Astrocyte (in vitro differentiated cells and primary cell): Measurements from ENCODE around the gene DENND6B. TPM values are rescaled to one million over a fixed set of nuclear protein-coding genes. Genes with fewer than 3 reads are reported as not detected.

Experiments used
- DNase-seq: peaks from one replicate; pipeline ENCODE4 v3.0.0-alpha.2; 2010; ENCODE audit warnings: low read depth
- FAIRE-seq: peaks from 2 replicates; lab custom pipeline; 2011; peaks lifted over from hg19 to GRCh38; lab: Jason Lieb, UNC
- H2AFZ ChIP-seq: 2 replicates; pipeline ENCODE4 v1.6.0; 2012; ENCODE audit warnings: low read depth, low read length, inconsistent platforms
- H3K27ac ChIP-seq: 2 replicates; pipeline ENCODE4 v1.5.1; 2011; ENCODE audit warnings: low read depth, low read length, inconsistent platforms
- H3K27me3 ChIP-seq: 2 replicates; pipeline ENCODE4 v1.6.0; 2011; ENCODE audit warnings: low read length, inconsistent platforms; ENCODE audit not compliant: insufficient read depth
- H3K36me3 ChIP-seq: 2 replicates; pipeline ENCODE4 v1.5.1; 2011; ENCODE audit warnings: low read length, inconsistent platforms; ENCODE audit not compliant: insufficient read depth
- H3K4me1 ChIP-seq: 2 replicates; pipeline ENCODE4 v1.5.1; 2011; ENCODE audit warnings: low read length, inconsistent platforms; ENCODE audit not compliant: insufficient read depth
- H3K4me2 ChIP-seq: 2 replicates; pipeline ENCODE4 v1.6.0; 2012; ENCODE audit warnings: low read length, inconsistent platforms
- H3K4me3 ChIP-seq: 2 replicates; pipeline ENCODE4 v1.5.1; 2011; ENCODE audit warnings: low read depth, mild to moderate bottlenecking, low read length, inconsistent platforms; ENCODE audit not compliant: insufficient read depth
- H3K79me2 ChIP-seq: 2 replicates; pipeline ENCODE4 v1.6.0; 2012; ENCODE audit warnings: mild to moderate bottlenecking, low read length, inconsistent platforms; ENCODE audit not compliant: insufficient read depth
- H3K9ac ChIP-seq: 2 replicates; pipeline ENCODE4 v1.6.0; 2012; ENCODE audit warnings: mild to moderate bottlenecking, low read length, inconsistent platforms
- H3K9me3 ChIP-seq: 2 replicates; pipeline ENCODE4 v1.5.1; 2012; ENCODE audit warnings: low read depth, mild to moderate bottlenecking, low read length, inconsistent platforms; ENCODE audit not compliant: insufficient read depth
- H4K20me1 ChIP-seq: 2 replicates; pipeline ENCODE4 v1.6.0; 2012; ENCODE audit warnings: low read length, inconsistent platforms; ENCODE audit not compliant: insufficient read depth
- H3K27ac Mint-ChIP-seq: one replicate; pipeline ENCODE4 v1.8.0; 2021; ENCODE audit warnings: mild to moderate bottlenecking, mixed read lengths; ENCODE audit not compliant: unreplicated experiment
- H3K27me3 Mint-ChIP-seq: one replicate; pipeline ENCODE4 v1.8.0; 2021; ENCODE audit warnings: low read depth, mixed read lengths; ENCODE audit not compliant: unreplicated experiment
- H3K36me3 Mint-ChIP-seq: one replicate; pipeline ENCODE4 v1.8.0; 2021; ENCODE audit warnings: low read depth, mixed read lengths; ENCODE audit not compliant: unreplicated experiment
- H3K4me1 Mint-ChIP-seq: one replicate; pipeline ENCODE4 v1.8.0; 2021; ENCODE audit warnings: low read depth, mixed read lengths; ENCODE audit not compliant: unreplicated experiment
- H3K4me3 Mint-ChIP-seq: one replicate; pipeline ENCODE4 v1.8.0; 2021; ENCODE audit warnings: mild to moderate bottlenecking, moderate library complexity, mixed read lengths; ENCODE audit not compliant: unreplicated experiment
- H3K9me3 Mint-ChIP-seq: one replicate; pipeline ENCODE4 v1.8.0; 2021; ENCODE audit warnings: mild to moderate bottlenecking, mixed read lengths; ENCODE audit not compliant: unreplicated experiment
- CTCF ChIP-seq: IDR thresholded peaks from 2 replicates; pipeline ENCODE4 v1.5.1; 2011; ENCODE audit warnings: low read depth, mild to moderate bottlenecking, inconsistent platforms, low read length, moderate library complexity; ENCODE audit not compliant: insufficient read depth
- EZH2 ChIP-seq: IDR thresholded peaks from 2 replicates; pipeline ENCODE4 v1.6.1; 2012; ENCODE audit warnings: mild to moderate bottlenecking, low read length, inconsistent platforms; ENCODE audit not compliant: insufficient read depth
- total RNA-seq: library from RNA; stranded (reverse); gene quantifications from 2 replicates; pipeline ENCODE4 v1.2.1, GENCODE V29; 2021

DENND6B gene
- total RNA-seq, 1 donor from 2014 or later = 5.4 TPM

- peak overlapping the region; percentile 1 for H3K4me2 ChIP-seq
- TF ChIP-seq EZH2 = no peak
- TF ChIP-seq CTCF = no peak
Measured at GRCh38 chr22:50262973-50263617, 63.7 kb downstream of the DENND6B start.

GRCh38 chr22:50262460-50262911, 64.3 kb downstream of the DENND6B start:
- H3K4me2 ChIP-seq = peak overlapping the region; percentile 92
- H3K9me3 ChIP-seq = no peaks in the 10 kb centered on the region
- no peak overlapping the region for H3K27ac ChIP-seq
- peak overlapping the region; percentile 34 for H3K27ac Mint-ChIP-seq
- H3K79me2 ChIP-seq = peaks cover 26% of the 10 kb centered on the region
- H3K4me1 ChIP-seq = peaks cover 17% of the 10 kb centered on the region
- TF ChIP-seq CTCF (no peak), EZH2 (no peak)
- H3K4me3 Mint-ChIP-seq = peak overlapping the region; percentile 76
- H3K36me3 Mint-ChIP-seq = peaks cover 8% of the 10 kb centered on the region
- H2AFZ ChIP-seq = no peak overlapping the region
- no peaks in the 10 kb centered on the region for H3K9me3 Mint-ChIP-seq
- DNase-seq (no peak), FAIRE-seq (no peak)
- no peaks in the 10 kb centered on the region for H3K27me3 ChIP-seq
- H3K4me1 Mint-ChIP-seq = peaks cover 7% of the 10 kb centered on the region
- H3K27me3 Mint-ChIP-seq = peaks cover 3% of the 10 kb centered on the region
- H3K4me3 ChIP-seq = no peak overlapping the region
- H4K20me1 ChIP-seq = peaks cover 9% of the 10 kb centered on the region
- H3K36me3 ChIP-seq = no peaks in the 10 kb centered on the region
- H3K9ac ChIP-seq = no peak overlapping the region

More at GRCh38 chr22:50262973-50263617, 63.7 kb downstream of the DENND6B start:
- no peak overlapping the region for H3K27ac Mint-ChIP-seq
- H3K27ac ChIP-seq = no peak overlapping the region
- H3K27me3 ChIP-seq = no peaks in the 10 kb centered on the region
- no peak overlapping the region for H3K4me3 ChIP-seq
- FAIRE-seq = no peak
- no peak overlapping the region for H2AFZ ChIP-seq
- no peak overlapping the region for H3K9ac ChIP-seq
- peaks cover 18% of the 10 kb centered on the region for H3K4me1 ChIP-seq
- DNase-seq = no peak
- peaks cover 7% of the 10 kb centered on the region for H3K4me1 Mint-ChIP-seq
- no peaks in the 10 kb centered on the region for H3K36me3 ChIP-seq
- H3K79me2 ChIP-seq = peaks cover 24% of the 10 kb centered on the region
- H3K4me3 Mint-ChIP-seq = no peak overlapping the region
- H3K9me3 ChIP-seq = no peaks in the 10 kb centered on the region
- H3K9me3 Mint-ChIP-seq = no peaks in the 10 kb centered on the region
- H3K36me3 Mint-ChIP-seq = peaks cover 8% of the 10 kb centered on the region
- peaks cover 8% of the 10 kb centered on the region for H4K20me1 ChIP-seq
- H3K27me3 Mint-ChIP-seq = peaks cover 3% of the 10 kb centered on the region
